Right renal cortex interstitium (tissue), 3 donors: ENCODE measurements around the gene GRXCR1. TPM values are rescaled to one million over a fixed set of nuclear protein-coding genes. Genes with fewer than 3 reads are reported as not detected.

ENCODE experiments used
- polyA plus RNA-seq, 3 donors: library from polyadenylated mRNA; unstranded; fragments of 120-200 nt; gene quantifications; one replicate each; pipeline ENCODE4 v1.2.1, GENCODE V29; 2013; ENCODE audit not compliant: insufficient read length in 3 of 3

GRXCR1 gene
- polyA plus RNA-seq, 3 donors, result not detected

Other genes with a start within 250 kb of the GRXCR1 start
- 10 to 100 TPM; 30.3 to 33.6 (median 31.9) TPM for gene ATP8A1, start 235.6 kb upstream of the GRXCR1 start, polyA plus RNA-seq